SW 1271 (cell line): ENCODE measurements around the gene PDGFB.
A peak's percentile ranks its signal among the peaks of the same experiment; 100 is the strongest.
"Not testable (repeated sequence)": the region's sequence is repeated elsewhere in the genome, so short reads cannot be mapped to it uniquely, and the experiment has no call there.

Experiments
- DNase-seq, 2 experiments: peaks; one replicate each; lab custom pipeline; 2025; lab: John Stamatoyannopoulos, UW

The PDGFB gene

GRCh38 chr22:39226353-39226752 is 18.4 kb downstream of the PDGFB start:
- no peak for DNase-seq

GRCh38 chr22:39225591-39225990 is 19.2 kb downstream of the PDGFB start:
- no peak for DNase-seq

GRCh38 chr22:39224550-39224949 is 20.2 kb downstream of the PDGFB start:
- no peak for DNase-seq

GRCh38 chr22:39223091-39223710 is 21.6 kb downstream of the PDGFB start:
- no peak for DNase-seq

- no peak for DNase-seq
These were observed 22.6 kb downstream of the PDGFB start for GRCh38 chr22:39221999-39222686.

- no peak for DNase-seq
These were observed 23.6 kb downstream of the PDGFB start for GRCh38 chr22:39220890-39221850.

- no peak for DNase-seq
These were observed 24.3 kb downstream of the PDGFB start for GRCh38 chr22:39220450-39220849.

GRCh38 chr22:39219071-39220039 is 25.4 kb downstream of the PDGFB start:
- DNase-seq, result peak in 1 of 2 experiments; percentile 22

GRCh38 chr22:39218432-39218831 is 26.4 kb downstream of the PDGFB start:
- DNase-seq, result not testable (repeated sequence)

GRCh38 chr22:39216143-39216490 is 28.7 kb downstream of the PDGFB start:
- DNase-seq, result no peak

- no peak for DNase-seq
These were observed 29.2 kb downstream of the PDGFB start for GRCh38 chr22:39215426-39216142.

- DNase-seq, result no peak
These were observed 29.7 kb downstream of the PDGFB start for GRCh38 chr22:39215070-39215396.

- peak in 1 of 2 experiments; percentile 56 for DNase-seq
These were observed 30.3 kb downstream of the PDGFB start for GRCh38 chr22:39214383-39215069.

- no peak for DNase-seq
These were observed 30.8 kb downstream of the PDGFB start for GRCh38 chr22:39214006-39214382.

- DNase-seq, result peak; percentile 47 to 68
These were observed 31.9 kb downstream of the PDGFB start for GRCh38 chr22:39212721-39213376.

- DNase-seq, result no peak
These were observed 35.0 kb downstream of the PDGFB start for GRCh38 chr22:39209756-39210155.

- DNase-seq, result no peak
These were observed 36.6 kb downstream of the PDGFB start for GRCh38 chr22:39208013-39208680.

GRCh38 chr22:39207141-39208012 is 37.4 kb downstream of the PDGFB start:
- peak in 1 of 2 experiments; percentile 5 for DNase-seq
